T-helper 1 cell treated with Interleukin-12 subunit alpha and Interleukin-12 subunit beta and Interleukin-4 antibody, amounts not matched to agents 30 μg/mL and 1 μg/mL, for 36 hours (primary cell): ENCODE data around the gene ZBTB7C.

ENCODE experiments used
- H3K27ac Mint-ChIP-seq: one replicate; pipeline ENCODE4 v1.8.0; 2021; ENCODE audit warnings: mild to moderate bottlenecking, mixed read lengths
- H3K27me3 Mint-ChIP-seq: one replicate; pipeline ENCODE4 v1.8.0; 2021; ENCODE audit warnings: low read depth, mixed read lengths
- H3K36me3 Mint-ChIP-seq: one replicate; pipeline ENCODE4 v1.8.0; 2021; ENCODE audit warnings: low read depth, mixed read lengths
- H3K4me1 Mint-ChIP-seq: one replicate; pipeline ENCODE4 v1.8.0; 2021; ENCODE audit warnings: low read depth, mixed read lengths
- H3K4me3 Mint-ChIP-seq: one replicate; pipeline ENCODE4 v1.8.0; 2021; ENCODE audit warnings: mild to moderate bottlenecking, moderate library complexity, mixed read lengths
- H3K9me3 Mint-ChIP-seq: one replicate; pipeline ENCODE4 v1.8.0; 2021; ENCODE audit warnings: mixed read lengths

Gene ZBTB7C

DNA sequence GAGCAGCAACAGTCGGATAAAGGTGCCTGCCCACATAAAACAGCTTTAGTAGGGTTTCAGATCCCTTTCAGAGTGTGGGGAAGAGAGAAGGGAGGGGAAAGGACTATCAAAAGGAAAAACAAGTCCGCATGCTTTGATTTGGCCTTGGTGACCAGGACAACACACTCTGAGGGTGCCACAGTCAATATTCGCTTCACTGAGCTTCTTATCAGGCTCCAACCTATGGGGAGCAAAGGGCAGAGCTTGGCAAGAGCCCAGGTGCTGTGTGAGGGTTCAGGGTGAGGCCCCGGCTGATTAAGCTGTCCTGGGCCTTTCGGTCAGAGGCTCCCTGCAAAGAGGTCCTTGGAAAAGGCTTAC is 241.3 kb downstream of the ZBTB7C start:
- Mint-ChIP-seq H3K9me3 (no peaks in the 10 kb centered on the region), H3K4me1 (peaks cover 7% of the 10 kb centered on the region), H3K27ac (no peak overlapping the region), H3K4me3 (no peak overlapping the region), H3K27me3 (peaks cover 22% of the 10 kb centered on the region), H3K36me3 (no peaks in the 10 kb centered on the region)

DNA sequence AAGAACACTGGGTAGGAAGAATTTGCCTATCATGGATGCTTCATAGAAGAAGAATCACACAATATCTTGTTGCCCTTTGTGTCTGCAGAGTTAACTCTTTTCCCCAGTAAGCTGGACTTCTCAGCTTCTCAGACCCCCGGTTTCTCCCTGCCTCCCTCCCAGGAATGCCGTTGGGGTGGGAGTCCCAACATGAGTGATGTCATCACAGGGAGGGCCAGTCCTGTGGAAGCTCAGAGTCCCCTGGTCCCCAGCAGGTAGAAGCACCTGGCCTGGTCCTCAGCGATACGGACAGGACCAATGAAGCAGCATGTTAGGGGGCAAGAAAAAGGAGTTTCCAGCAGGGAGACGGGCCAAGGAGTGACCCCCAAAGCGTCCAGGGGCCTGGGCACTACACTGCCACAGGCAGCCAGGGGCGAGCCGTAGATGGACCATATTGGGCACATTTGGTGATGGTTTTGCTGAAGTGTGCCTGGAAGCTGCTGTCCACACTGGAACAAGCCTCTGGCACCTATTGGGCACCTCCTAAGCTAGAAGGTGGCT is 242.8 kb downstream of the ZBTB7C start:
- no peak overlapping the region for H3K27ac Mint-ChIP-seq
- H3K36me3 Mint-ChIP-seq = no peaks in the 10 kb centered on the region
- H3K4me1 Mint-ChIP-seq = peaks cover 7% of the 10 kb centered on the region
- peaks cover 30% of the 10 kb centered on the region for H3K27me3 Mint-ChIP-seq
- no peaks in the 10 kb centered on the region for H3K9me3 Mint-ChIP-seq
- H3K4me3 Mint-ChIP-seq = no peak overlapping the region

DNA sequence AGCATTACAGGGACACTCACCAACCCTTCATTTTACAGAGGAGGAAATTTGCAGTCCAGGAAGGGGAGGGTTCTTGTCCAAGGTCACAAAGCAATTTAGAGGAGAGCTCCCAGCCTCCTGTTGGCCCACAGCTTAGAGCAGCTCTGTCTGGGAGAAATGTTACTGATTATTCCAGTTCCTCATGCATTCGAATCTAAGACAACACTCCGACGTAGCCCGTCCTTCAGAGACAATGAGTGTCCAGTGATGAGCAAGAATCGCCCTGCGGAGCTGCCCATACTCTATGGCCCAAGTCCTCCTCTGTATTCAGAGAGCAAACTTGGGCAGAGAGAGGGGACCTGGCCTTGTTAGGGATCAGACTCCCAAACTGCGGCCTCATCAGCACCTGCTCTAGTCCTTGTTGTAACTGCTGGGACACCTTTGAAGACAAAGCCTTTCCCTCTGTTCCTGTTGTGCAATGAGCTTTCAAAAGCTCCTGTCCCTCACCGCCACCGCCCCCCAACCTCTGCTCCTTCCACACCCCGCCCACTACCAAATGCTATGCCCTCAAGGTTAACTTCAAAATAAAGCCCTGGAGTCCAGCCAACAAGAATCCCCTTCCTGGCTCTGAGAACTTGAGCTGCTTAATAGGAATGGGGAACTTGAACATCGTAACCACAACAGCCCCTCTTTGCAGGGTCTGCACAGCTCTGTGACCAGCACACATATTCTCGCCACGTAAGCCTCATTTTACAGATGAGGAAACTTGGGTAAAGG is 243.9 kb downstream of the ZBTB7C start:
- Mint-ChIP-seq H3K27ac (no peak overlapping the region), H3K4me3 (no peak overlapping the region), H3K27me3 (peaks cover 30% of the 10 kb centered on the region), H3K9me3 (no peaks in the 10 kb centered on the region), H3K4me1 (peaks cover 7% of the 10 kb centered on the region), H3K36me3 (no peaks in the 10 kb centered on the region)

DNA sequence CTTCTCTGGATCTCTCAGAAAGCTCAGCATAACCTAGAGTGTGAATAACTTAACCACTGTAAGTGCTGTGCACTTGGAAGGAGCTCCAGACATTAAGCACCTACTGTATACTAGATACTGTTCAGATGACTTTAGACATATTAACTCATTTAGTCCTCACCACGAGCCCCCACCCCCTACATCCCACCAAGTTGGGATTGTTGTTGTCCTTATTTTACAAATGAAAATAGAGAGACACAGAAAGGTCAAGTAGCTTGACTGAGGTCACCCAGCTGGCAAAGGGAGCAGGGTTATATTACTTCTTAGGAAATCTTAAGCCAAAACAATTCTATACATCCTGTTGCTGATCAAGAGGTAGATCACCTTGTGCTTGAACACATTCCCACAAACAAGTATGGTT is 244.5 kb downstream of the ZBTB7C start:
- H3K36me3 Mint-ChIP-seq = no peaks in the 10 kb centered on the region
- H3K27me3 Mint-ChIP-seq = peaks cover 35% of the 10 kb centered on the region
- no peak overlapping the region for H3K27ac Mint-ChIP-seq
- peaks cover 7% of the 10 kb centered on the region for H3K4me1 Mint-ChIP-seq
- no peaks in the 10 kb centered on the region for H3K9me3 Mint-ChIP-seq
- no peak overlapping the region for H3K4me3 Mint-ChIP-seq

DNA sequence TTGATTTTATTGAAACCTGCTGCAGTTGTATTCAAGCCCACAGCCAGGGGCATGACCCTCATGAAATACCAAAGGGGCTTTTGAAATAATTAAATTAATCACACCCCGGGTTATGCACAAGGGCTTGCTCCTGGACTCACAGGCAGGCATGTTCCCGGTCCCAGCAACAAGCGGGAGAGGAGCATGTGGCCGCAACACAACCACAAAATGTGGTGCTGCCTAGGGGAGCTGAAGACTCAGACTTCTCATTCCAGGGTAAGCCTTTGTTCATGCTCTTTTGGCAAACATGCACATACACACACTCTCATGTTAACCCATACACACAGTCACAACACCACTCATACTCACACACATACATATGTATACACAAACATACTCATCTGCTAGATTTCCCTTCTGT is 245.1 kb downstream of the ZBTB7C start:
- Mint-ChIP-seq H3K9me3 (no peaks in the 10 kb centered on the region), H3K27ac (no peak overlapping the region), H3K27me3 (peaks cover 35% of the 10 kb centered on the region), H3K4me3 (no peak overlapping the region), H3K36me3 (no peaks in the 10 kb centered on the region), H3K4me1 (peaks cover 7% of the 10 kb centered on the region)

DNA sequence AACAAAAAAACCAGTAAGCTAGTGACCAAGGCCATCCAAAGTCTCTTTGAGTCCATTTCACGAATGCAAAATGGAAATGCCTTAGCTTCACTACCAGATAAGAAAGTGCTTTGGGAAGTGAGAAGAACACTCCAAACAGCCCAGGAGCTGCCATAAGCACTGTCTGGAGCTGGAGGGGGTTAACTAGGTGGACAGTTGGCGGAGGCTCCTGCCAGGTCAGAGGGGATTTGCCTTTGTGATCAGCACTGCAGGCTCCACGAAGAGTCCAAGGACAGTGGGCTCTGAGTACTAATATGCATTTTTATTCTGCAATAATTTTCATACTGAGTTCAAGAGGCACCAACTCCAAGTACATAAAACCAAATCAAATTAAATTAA is 245.5 kb downstream of the ZBTB7C start:
- no peaks in the 10 kb centered on the region for H3K9me3 Mint-ChIP-seq
- no peaks in the 10 kb centered on the region for H3K36me3 Mint-ChIP-seq
- peaks cover 7% of the 10 kb centered on the region for H3K4me1 Mint-ChIP-seq
- H3K27ac Mint-ChIP-seq = no peak overlapping the region
- H3K4me3 Mint-ChIP-seq = no peak overlapping the region
- H3K27me3 Mint-ChIP-seq = peaks cover 35% of the 10 kb centered on the region

DNA sequence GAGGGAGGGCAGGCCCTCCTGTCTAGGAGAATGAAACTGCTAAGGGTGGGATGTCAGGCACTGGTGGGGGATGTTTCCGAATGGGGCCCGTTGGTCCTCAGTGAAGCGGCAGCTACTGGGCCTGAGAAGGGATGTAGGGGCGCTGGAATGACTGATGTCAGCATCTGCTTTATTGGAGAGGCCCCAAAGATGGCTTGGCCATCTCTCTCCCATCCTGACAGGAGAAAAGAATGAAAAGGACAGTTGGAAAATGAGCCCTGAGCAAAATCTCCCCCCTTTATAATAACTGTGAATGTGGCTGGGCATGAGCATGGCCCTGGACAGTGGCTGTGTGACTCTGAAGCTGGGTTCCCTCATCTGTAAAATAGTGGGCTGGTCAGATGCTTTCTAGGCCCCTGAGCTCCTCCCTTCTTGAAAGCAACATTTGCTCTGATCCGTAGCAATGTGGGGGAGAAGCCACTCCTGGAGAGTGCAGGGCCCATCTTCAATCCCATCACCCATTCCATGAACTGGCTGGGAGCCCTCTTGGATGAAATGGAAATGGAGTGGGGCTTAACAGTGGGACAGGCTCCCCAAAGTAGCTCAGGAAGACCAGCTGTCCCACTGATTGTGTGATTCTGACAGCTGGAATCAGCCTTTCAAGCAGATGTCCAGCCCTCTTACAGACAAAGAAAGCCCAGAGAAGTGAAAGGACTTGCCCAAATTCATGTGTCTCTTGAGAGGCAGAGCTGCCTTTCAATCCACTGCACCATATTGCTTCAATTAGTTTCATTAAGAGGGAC is 246.0 kb downstream of the ZBTB7C start:
- Mint-ChIP-seq H3K9me3 (no peaks in the 10 kb centered on the region), H3K4me1 (peaks cover 7% of the 10 kb centered on the region), H3K36me3 (no peaks in the 10 kb centered on the region), H3K27me3 (peaks cover 41% of the 10 kb centered on the region), H3K4me3 (peak overlapping the region; percentile 4), H3K27ac (no peak overlapping the region)

DNA sequence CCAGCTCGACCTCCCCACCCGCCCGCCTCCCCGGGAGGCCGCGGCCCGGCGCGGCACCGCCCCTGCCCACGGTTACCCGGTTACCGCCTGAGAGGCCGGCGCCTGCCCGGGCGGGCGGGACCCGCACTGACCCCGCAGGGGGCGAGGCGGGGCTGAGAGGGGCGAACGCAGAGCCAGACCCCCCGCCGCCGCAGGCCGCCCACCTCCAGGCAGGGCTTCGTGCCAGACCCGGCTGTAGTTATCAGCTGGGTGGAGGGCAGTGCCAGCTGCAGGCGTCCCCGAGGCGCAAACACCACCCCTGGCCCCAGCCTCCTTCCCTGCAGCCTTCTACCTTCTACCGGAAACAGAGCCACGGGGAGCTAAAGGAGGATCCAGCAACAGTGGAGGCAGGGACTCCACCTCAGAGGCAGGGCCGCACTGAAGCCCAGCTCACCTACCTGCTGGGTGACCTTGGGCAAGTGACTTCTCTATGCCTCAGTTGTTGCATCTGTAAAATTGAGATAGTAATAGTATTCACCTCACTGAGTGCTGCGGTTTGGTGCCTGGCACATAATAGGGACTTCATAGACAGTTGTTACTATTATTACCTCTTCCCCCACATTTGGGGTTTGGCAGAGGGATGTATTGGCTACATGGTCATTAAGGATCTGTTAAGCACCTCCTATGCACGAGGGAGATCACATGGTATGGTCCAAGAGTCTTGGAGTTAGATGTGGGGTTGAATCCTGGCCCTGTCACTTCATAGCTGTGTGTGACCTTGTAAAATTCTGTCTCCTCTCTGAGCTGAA is 247.1 kb downstream of the ZBTB7C start:
- H3K27ac Mint-ChIP-seq = no peak overlapping the region
- peak overlapping the region; percentile 51 for H3K4me3 Mint-ChIP-seq
- no peaks in the 10 kb centered on the region for H3K9me3 Mint-ChIP-seq
- H3K4me1 Mint-ChIP-seq = peaks cover 5% of the 10 kb centered on the region
- peaks cover 40% of the 10 kb centered on the region for H3K27me3 Mint-ChIP-seq
- no peaks in the 10 kb centered on the region for H3K36me3 Mint-ChIP-seq

DNA sequence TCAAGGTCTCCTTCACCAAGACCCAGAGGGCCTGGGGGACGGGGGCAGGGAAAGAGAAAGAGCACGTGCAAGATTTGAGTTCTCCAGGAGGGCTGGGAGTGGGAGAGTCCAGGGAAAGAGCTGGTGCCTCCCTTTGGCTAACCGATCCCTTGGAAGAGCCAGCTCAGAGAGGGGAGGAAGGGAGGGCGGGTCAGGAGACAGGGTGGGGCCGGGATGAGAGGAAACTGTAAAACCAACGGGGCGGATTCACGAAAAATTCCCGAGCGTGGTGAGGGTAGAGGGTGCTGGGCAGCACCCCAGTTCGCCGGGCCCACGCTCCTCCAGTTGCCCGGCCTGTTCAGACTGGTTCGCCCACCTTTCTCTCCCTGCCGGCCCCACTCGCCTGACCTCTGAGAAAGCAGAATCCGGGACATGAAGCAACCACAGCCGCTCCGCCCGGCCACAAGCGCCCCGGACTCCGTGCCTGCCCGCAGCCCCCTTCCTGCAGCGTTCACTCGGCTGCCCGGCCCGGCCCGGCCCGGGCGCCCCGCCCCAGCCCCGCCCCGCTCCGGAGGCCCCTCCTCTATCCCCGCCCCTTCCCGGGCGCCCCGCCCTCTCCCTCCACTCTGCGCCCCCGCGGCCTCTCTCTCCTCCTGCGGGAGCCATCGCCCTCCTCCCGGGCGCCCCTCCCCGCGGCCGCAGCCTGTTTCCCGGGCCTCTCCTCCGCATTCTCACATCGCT is 247.8 kb downstream of the ZBTB7C start:
- Mint-ChIP-seq H3K4me1 (peaks cover 2% of the 10 kb centered on the region), H3K27me3 (peaks cover 47% of the 10 kb centered on the region), H3K9me3 (no peaks in the 10 kb centered on the region), H3K27ac (no peak overlapping the region), H3K4me3 (peak overlapping the region; percentile 50), H3K36me3 (no peaks in the 10 kb centered on the region)

DNA sequence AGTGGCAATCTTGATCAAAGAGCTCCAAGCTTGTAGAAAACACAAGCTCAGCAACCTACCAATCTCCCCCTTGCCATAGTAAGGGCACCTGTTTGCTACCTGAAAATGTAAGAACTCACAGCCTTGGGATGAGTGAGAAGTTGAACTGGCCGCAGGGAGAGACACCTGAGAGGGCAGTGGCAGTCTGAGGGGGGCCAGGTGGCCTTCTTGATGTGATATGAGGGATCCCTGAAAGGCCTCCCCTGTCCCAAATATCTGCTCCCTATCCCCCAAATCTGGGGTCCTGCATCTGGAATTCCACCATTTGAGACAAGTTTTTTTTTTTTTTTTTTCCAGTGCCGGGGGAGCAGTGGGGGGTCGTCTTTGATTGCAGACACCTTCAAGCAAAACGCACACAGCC is 248.6 kb downstream of the ZBTB7C start:
- Mint-ChIP-seq H3K27me3 (peaks cover 52% of the 10 kb centered on the region), H3K36me3 (no peaks in the 10 kb centered on the region), H3K4me3 (peak overlapping the region; percentile 49), H3K9me3 (no peaks in the 10 kb centered on the region), H3K4me1 (peaks cover 2% of the 10 kb centered on the region), H3K27ac (no peak overlapping the region)

DNA sequence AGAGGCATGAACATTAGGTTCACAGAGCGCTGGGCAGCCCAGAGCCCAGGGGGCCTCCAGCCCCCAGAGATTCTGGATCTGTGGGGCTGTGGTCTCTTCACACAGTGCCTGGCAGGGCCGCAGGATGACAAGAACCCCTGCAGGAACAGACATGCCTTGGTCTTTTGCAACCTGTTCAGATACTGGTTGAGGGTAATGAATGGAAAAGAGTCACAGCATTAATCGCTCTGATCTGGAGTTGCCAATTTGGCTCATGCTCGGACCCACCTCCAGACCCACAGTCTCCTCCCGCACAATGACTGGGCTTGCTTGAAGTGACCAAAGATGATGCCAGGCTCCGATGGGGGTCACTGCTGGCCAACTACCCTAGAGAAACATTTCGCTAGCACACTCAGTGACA is 249.4 kb downstream of the ZBTB7C start:
- Mint-ChIP-seq H3K4me3 (no peak overlapping the region), H3K4me1 (no peaks in the 10 kb centered on the region), H3K36me3 (no peaks in the 10 kb centered on the region), H3K9me3 (no peaks in the 10 kb centered on the region), H3K27ac (no peak overlapping the region), H3K27me3 (peaks cover 53% of the 10 kb centered on the region)

DNA sequence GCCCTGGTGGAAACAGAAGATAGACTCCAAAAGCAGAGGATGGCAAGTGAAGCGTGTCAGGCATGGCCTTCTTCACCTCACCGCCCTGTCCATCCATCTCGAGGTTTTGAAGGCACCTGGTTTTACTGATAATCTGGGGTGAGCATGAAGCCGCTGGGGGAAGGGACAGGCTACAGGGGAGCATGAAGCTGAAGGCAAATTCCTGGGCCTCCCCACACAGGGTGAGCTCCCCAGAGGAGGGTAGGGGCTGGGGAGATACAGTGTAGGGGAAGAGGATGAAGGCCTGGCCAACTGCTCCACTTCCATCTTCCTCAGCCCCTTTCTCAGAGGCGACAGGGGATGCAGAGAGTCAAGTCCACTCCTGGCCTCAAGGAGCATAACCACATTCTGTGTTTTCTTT is 250.5 kb downstream of the ZBTB7C start:
- no peaks in the 10 kb centered on the region for H3K4me1 Mint-ChIP-seq
- no peaks in the 10 kb centered on the region for H3K9me3 Mint-ChIP-seq
- H3K27me3 Mint-ChIP-seq = peaks cover 49% of the 10 kb centered on the region
- no peaks in the 10 kb centered on the region for H3K36me3 Mint-ChIP-seq
- H3K27ac Mint-ChIP-seq = no peak overlapping the region
- no peak overlapping the region for H3K4me3 Mint-ChIP-seq

DNA sequence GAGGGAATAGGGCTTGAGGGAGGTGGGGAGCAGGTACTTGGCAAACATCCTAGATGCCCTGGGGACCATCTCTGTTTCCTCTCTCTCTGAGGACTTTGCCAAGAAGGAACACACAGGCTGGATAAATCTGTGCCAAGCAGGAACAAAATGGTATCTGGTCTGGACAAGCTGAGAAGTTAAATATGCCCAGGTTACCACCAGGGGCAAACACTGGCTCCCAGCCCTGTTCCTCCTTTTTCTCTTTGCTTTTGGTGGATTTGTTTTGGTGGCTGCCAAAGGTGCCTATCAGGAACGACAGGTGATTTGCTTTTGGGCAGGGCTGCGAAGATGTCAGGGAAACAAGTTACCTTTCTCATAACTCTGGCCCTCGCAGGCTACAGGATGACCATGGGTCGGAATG is 251.2 kb downstream of the ZBTB7C start:
- Mint-ChIP-seq H3K4me3 (no peak overlapping the region), H3K27me3 (peaks cover 42% of the 10 kb centered on the region), H3K4me1 (no peaks in the 10 kb centered on the region), H3K27ac (no peak overlapping the region), H3K9me3 (no peaks in the 10 kb centered on the region), H3K36me3 (no peaks in the 10 kb centered on the region)

DNA sequence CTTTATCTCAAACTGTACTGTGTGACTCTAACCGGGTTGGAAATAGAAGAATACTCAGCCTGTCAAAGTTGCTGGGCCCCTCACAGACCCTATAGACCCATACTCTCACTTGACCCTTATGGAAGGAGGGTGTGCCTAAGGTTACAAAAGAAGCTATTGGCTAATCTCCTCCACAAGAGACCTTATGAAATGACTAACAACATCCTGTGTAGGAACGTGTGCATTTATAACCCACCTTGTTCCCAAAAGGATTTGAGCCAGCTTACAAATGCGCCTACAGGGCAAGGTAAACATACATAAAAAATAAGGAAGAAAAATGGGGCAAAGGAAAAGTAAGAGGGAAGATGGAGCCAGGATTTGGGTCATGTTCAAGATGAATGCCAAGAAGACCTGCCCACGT is 253.3 kb downstream of the ZBTB7C start:
- Mint-ChIP-seq H3K4me3 (no peak overlapping the region), H3K27ac (no peak overlapping the region), H3K4me1 (no peaks in the 10 kb centered on the region), H3K9me3 (no peaks in the 10 kb centered on the region), H3K27me3 (peaks cover 38% of the 10 kb centered on the region), H3K36me3 (no peaks in the 10 kb centered on the region)
